HFF-Myc (cell line): ENCODE measurements around the gene CPLANE1.
"Not testable (repeated sequence)": the region's sequence is repeated elsewhere in the genome, so short reads cannot be mapped to it uniquely, and the experiment has no call there.

Experiments
- DNase-seq: peaks from one replicate; pipeline ENCODE4 v3.0.0-alpha.2; 2011; ENCODE audit warnings: low read depth; ENCODE audit errors: extremely low read depth
- H3K4me3 ChIP-seq: replicated peaks from 2 replicates; pipeline ENCODE4 v1.5.1; 2011; ENCODE audit warnings: low read depth, mild to moderate bottlenecking, control low read depth, low read length
- CTCF ChIP-seq: IDR thresholded peaks from 2 replicates; pipeline ENCODE4 v1.5.1; 2012; ENCODE audit warnings: mild to moderate bottlenecking, low read depth, low read length, control low read depth; ENCODE audit errors: missing control alignments

Gene CPLANE1

GRCh38 chr5:37111426-37112382, 137.5 kb downstream of the CPLANE1 start:
- H3K4me3 ChIP-seq = no peak overlapping the region
- no peak for TF ChIP-seq CTCF
- no peak for DNase-seq

- H3K4me3 ChIP-seq = no peak overlapping the region
- DNase-seq = no peak
- TF ChIP-seq CTCF = no peak
These were observed 139.0 kb downstream of the CPLANE1 start for GRCh38 chr5:37110135-37110534.

- DNase-seq = no peak
- H3K4me3 ChIP-seq = no peak overlapping the region
- TF ChIP-seq CTCF = no peak
These were observed 139.8 kb downstream of the CPLANE1 start for GRCh38 chr5:37109338-37109737.

- TF ChIP-seq CTCF = no peak
- H3K4me3 ChIP-seq = no peak overlapping the region
- no peak for DNase-seq
These were observed 145.9 kb downstream of the CPLANE1 start for GRCh38 chr5:37103302-37103701.

- H3K4me3 ChIP-seq, DNase-seq: not testable (repeated sequence)
These were observed 149.9 kb downstream of the CPLANE1 start for GRCh38 chr5:37099267-37099666.

- H3K4me3 ChIP-seq, DNase-seq: not testable (repeated sequence)
These were observed 155.4 kb downstream of the CPLANE1 start for GRCh38 chr5:37093795-37094194.

- no peak overlapping the region for H3K4me3 ChIP-seq
- no peak for DNase-seq
- TF ChIP-seq CTCF = no peak
These were observed 158.4 kb downstream of the CPLANE1 start for GRCh38 chr5:37090781-37091180.

- no peak for DNase-seq
- no peak overlapping the region for H3K4me3 ChIP-seq
- no peak for TF ChIP-seq CTCF
These were observed 159.0 kb downstream of the CPLANE1 start for GRCh38 chr5:37090123-37090726.
